ENCODE data around the gene ERFL.
"Not testable (repeated sequence)": the region's sequence is repeated elsewhere in the genome, so short reads cannot be mapped to it uniquely, and the experiment has no call there.

ERFL gene

GRCh38 chr19:41879670-41880328 is 48.5 kb downstream of the ERFL start:
- no peak for DNase-seq (ENCODE audit: extremely low read depth in 1 of 2, low read depth in 1 of 2)

GRCh38 chr19:41879080-41879479 is 49.2 kb downstream of the ERFL start:
- no peak for DNase-seq (ENCODE audit: extremely low read depth in 1 of 2, low read depth in 1 of 2)

- no peak for DNase-seq (ENCODE audit: extremely low read depth in 1 of 2, low read depth in 1 of 2)
Observed at GRCh38 chr19:41877916-41878905, 50.0 kb downstream of the ERFL start.

GRCh38 chr19:41876847-41877832 is 51.1 kb downstream of the ERFL start, which contains the start of gene CD79A:
TSS of gene CD79A (plus strand) at chr19:41877279. CDS start at chr19:41877305, 26 bp downstream.
- no peak for DNase-seq (ENCODE audit: extremely low read depth in 1 of 2, low read depth in 1 of 2)

GRCh38 chr19:41875973-41876372 is 52.3 kb downstream of the ERFL start:
- not testable (repeated sequence) for DNase-seq (ENCODE audit: extremely low read depth in 1 of 2, low read depth in 1 of 2)

GRCh38 chr19:41872775-41873647 is 55.2 kb downstream of the ERFL start:
- DNase-seq (ENCODE audit: extremely low read depth in 1 of 2, low read depth in 1 of 2): peak in 1 of 2 donors; percentile 50

GRCh38 chr19:41872384-41872774 is 55.9 kb downstream of the ERFL start:
- no peak for DNase-seq (ENCODE audit: extremely low read depth in 1 of 2, low read depth in 1 of 2)

- no peak for DNase-seq (ENCODE audit: extremely low read depth in 1 of 2, low read depth in 1 of 2)
Observed at GRCh38 chr19:41871573-41872383, 56.5 kb downstream of the ERFL start.

GRCh38 chr19:41870401-41870873 is 57.8 kb downstream of the ERFL start:
- DNase-seq (ENCODE audit: extremely low read depth in 1 of 2, low read depth in 1 of 2): no peak

GRCh38 chr19:41869374-41869955 is 58.8 kb downstream of the ERFL start:
- DNase-seq (ENCODE audit: extremely low read depth in 1 of 2, low read depth in 1 of 2): no peak

- DNase-seq (ENCODE audit: extremely low read depth in 1 of 2, low read depth in 1 of 2): no peak
Observed at GRCh38 chr19:41868989-41869300, 59.3 kb downstream of the ERFL start.

- DNase-seq (ENCODE audit: extremely low read depth in 1 of 2, low read depth in 1 of 2): no peak
Observed at GRCh38 chr19:41868120-41868988, 59.9 kb downstream of the ERFL start.

- no peak for DNase-seq (ENCODE audit: extremely low read depth in 1 of 2, low read depth in 1 of 2)
Observed at GRCh38 chr19:41866284-41866683, 62.0 kb downstream of the ERFL start.

GRCh38 chr19:41864374-41864773 is 63.9 kb downstream of the ERFL start:
- no peak for DNase-seq (ENCODE audit: extremely low read depth in 1 of 2, low read depth in 1 of 2)

- no peak for DNase-seq (ENCODE audit: extremely low read depth in 1 of 2, low read depth in 1 of 2)
Observed at GRCh38 chr19:41863209-41863931, 64.9 kb downstream of the ERFL start.

GRCh38 chr19:41862445-41862986 is 65.7 kb downstream of the ERFL start:
- no peak for DNase-seq (ENCODE audit: extremely low read depth in 1 of 2, low read depth in 1 of 2)

GRCh38 chr19:41861846-41862245 is 66.4 kb downstream of the ERFL start:
- no peak for DNase-seq (ENCODE audit: extremely low read depth in 1 of 2, low read depth in 1 of 2)
